ENCODE measurements around the gene RSAD2.

DNA sequence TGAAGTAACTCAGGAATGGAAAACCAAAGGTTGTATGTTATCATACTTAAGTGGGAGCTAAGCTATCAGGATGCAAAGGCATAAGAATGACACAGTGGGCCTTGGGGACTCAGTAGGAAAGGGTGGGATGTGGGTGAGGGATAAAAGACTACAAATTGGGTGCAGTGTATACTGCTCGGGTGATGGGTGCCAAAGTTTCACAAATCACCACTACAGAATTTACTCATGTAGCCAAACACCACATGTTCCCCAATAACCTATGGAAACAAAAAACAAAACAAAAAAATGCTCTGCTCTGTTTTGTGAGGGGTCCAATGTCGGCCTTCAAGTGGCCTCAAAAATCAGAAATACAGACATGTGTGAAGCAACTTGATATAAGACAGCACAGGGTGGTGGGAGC lies 30.7 kb downstream of the RSAD2 start:
- TF ChIP-seq, protein P1, sequence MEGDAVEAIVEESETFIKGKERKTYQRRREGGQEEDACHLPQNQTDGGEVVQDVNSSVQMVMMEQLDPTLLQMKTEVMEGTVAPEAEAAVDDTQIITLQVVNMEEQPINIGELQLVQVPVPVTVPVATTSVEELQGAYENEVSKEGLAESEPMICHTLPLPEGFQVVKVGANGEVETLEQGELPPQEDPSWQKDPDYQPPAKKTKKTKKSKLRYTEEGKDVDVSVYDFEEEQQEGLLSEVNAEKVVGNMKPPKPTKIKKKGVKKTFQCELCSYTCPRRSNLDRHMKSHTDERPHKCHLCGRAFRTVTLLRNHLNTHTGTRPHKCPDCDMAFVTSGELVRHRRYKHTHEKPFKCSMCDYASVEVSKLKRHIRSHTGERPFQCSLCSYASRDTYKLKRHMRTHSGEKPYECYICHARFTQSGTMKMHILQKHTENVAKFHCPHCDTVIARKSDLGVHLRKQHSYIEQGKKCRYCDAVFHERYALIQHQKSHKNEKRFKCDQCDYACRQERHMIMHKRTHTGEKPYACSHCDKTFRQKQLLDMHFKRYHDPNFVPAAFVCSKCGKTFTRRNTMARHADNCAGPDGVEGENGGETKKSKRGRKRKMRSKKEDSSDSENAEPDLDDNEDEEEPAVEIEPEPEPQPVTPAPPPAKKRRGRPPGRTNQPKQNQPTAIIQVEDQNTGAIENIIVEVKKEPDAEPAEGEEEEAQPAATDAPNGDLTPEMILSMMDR (IDR thresholded peaks at IDR 0.05): no peak
- no peak for TF ChIP-seq POLR2A (IDR thresholded peaks at IDR 0.05)
